Measurements from ENCODE around the gene LANCL3.

The LANCL3 gene

GRCh38 chrX:37676811-37677210 is 105.3 kb downstream of the LANCL3 start:
- TF ChIP-seq TEAD4 (IDR thresholded peaks at IDR 0.05) = no peak
- no peak for TF ChIP-seq TCF12 (IDR thresholded peaks at IDR 0.05; ENCODE audit: low read depth)
- TF ChIP-seq CEBPB (IDR thresholded peaks at IDR 0.05) = no peak
- no peak for TF ChIP-seq FOXM1 (IDR thresholded peaks at IDR 0.05; ENCODE audit: borderline replicate concordance, low read depth)
- no peak for TF ChIP-seq NFIC (IDR thresholded peaks at IDR 0.05)
- TF ChIP-seq, protein P1, sequence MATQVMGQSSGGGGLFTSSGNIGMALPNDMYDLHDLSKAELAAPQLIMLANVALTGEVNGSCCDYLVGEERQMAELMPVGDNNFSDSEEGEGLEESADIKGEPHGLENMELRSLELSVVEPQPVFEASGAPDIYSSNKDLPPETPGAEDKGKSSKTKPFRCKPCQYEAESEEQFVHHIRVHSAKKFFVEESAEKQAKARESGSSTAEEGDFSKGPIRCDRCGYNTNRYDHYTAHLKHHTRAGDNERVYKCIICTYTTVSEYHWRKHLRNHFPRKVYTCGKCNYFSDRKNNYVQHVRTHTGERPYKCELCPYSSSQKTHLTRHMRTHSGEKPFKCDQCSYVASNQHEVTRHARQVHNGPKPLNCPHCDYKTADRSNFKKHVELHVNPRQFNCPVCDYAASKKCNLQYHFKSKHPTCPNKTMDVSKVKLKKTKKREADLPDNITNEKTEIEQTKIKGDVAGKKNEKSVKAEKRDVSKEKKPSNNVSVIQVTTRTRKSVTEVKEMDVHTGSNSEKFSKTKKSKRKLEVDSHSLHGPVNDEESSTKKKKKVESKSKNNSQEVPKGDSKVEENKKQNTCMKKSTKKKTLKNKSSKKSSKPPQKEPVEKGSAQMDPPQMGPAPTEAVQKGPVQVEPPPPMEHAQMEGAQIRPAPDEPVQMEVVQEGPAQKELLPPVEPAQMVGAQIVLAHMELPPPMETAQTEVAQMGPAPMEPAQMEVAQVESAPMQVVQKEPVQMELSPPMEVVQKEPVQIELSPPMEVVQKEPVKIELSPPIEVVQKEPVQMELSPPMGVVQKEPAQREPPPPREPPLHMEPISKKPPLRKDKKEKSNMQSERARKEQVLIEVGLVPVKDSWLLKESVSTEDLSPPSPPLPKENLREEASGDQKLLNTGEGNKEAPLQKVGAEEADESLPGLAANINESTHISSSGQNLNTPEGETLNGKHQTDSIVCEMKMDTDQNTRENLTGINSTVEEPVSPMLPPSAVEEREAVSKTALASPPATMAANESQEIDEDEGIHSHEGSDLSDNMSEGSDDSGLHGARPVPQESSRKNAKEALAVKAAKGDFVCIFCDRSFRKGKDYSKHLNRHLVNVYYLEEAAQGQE (IDR thresholded peaks at IDR 0.05; ENCODE audit: low read depth) = no peak
- no peak for TF ChIP-seq EGR1 (IDR thresholded peaks at IDR 0.05)
- no peak for TF ChIP-seq RAD21 (IDR thresholded peaks at IDR 0.05; ENCODE audit: low read depth)
- TF ChIP-seq USF1 (IDR thresholded peaks at IDR 0.05) = no peak
- TF ChIP-seq EP300 (IDR thresholded peaks at IDR 0.05; ENCODE audit: borderline replicate concordance) = no peak
- TF ChIP-seq TAF1 (IDR thresholded peaks at IDR 0.05; ENCODE audit: low read depth) = no peak
- no peak for TF ChIP-seq CREB1 (IDR thresholded peaks at IDR 0.05; ENCODE audit: low read depth)

GRCh38 chrX:37677243-37677642 is 105.8 kb downstream of the LANCL3 start:
- no peak for TF ChIP-seq ZBTB7A (IDR thresholded peaks at IDR 0.05; ENCODE audit: low read depth)
- no peak for TF ChIP-seq EP300 (IDR thresholded peaks at IDR 0.05; ENCODE audit: borderline replicate concordance)
- TF ChIP-seq EGR1 (IDR thresholded peaks at IDR 0.05) = no peak
- TF ChIP-seq YY1 (IDR thresholded peaks at IDR 0.05; ENCODE audit: low read depth) = no peak
- TF ChIP-seq, protein P2, sequence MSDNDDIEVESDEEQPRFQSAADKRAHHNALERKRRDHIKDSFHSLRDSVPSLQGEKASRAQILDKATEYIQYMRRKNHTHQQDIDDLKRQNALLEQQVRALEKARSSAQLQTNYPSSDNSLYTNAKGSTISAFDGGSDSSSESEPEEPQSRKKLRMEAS (IDR thresholded peaks at IDR 0.05) = no peak
- TF ChIP-seq TAF1 (IDR thresholded peaks at IDR 0.05; ENCODE audit: low read depth) = no peak

GRCh38 chrX:37677765-37678164 is 106.3 kb downstream of the LANCL3 start:
- TF ChIP-seq TEAD4 (IDR thresholded peaks at IDR 0.05) (no peak), TCF12 (IDR thresholded peaks at IDR 0.05; ENCODE audit: low read depth) (no peak), YY1 (IDR thresholded peaks at IDR 0.05; ENCODE audit: low read depth) (no peak), RAD21 (IDR thresholded peaks at IDR 0.05; ENCODE audit: low read depth) (no peak), EP300 (IDR thresholded peaks at IDR 0.05; ENCODE audit: borderline replicate concordance) (no peak), NFIC (IDR thresholded peaks at IDR 0.05) (no peak), ZBTB7A (IDR thresholded peaks at IDR 0.05; ENCODE audit: low read depth) (no peak), USF1 (IDR thresholded peaks at IDR 0.05) (no peak), EGR1 (IDR thresholded peaks at IDR 0.05) (no peak), FOXM1 (IDR thresholded peaks at IDR 0.05; ENCODE audit: borderline replicate concordance, low read depth) (no peak), CREB1 (IDR thresholded peaks at IDR 0.05; ENCODE audit: low read depth) (no peak), CEBPB (IDR thresholded peaks at IDR 0.05) (no peak)
- TF ChIP-seq, protein P1 (IDR thresholded peaks at IDR 0.05; ENCODE audit: low read depth) = no peak
- TF ChIP-seq, protein P2 (IDR thresholded peaks at IDR 0.05) = no peak

- TF ChIP-seq EGR1 (IDR thresholded peaks at IDR 0.05) (no peak), TCF12 (IDR thresholded peaks at IDR 0.05; ENCODE audit: low read depth) (no peak), FOXM1 (IDR thresholded peaks at IDR 0.05; ENCODE audit: borderline replicate concordance, low read depth) (no peak), YY1 (IDR thresholded peaks at IDR 0.05; ENCODE audit: low read depth) (no peak), USF1 (IDR thresholded peaks at IDR 0.05) (no peak)
Measured at GRCh38 chrX:37678574-37678973, 107.1 kb downstream of the LANCL3 start.

DNA sequence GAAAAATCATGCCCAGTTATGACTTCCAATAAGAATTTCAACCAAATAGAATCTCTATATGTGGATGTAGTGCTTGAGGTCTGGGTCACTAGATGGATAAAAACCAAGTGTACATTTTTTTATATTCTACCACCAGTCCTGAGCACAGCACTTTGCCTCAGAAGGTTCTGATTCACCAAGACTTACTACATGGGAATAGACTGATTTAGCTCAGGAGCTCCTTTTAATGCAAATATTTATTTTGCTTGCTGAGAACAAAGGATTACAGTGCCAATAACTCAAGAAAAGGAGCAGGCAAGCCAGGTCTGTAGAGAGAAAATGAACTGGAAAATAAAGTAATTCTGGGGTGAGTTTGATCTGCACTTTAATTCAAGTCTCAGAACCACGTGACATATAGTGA is 107.8 kb downstream of the LANCL3 start:
- TF ChIP-seq TCF12 (IDR thresholded peaks at IDR 0.05; ENCODE audit: low read depth) = no peak
- no peak for TF ChIP-seq RAD21 (IDR thresholded peaks at IDR 0.05; ENCODE audit: low read depth)
- TF ChIP-seq NFIC (IDR thresholded peaks at IDR 0.05) = no peak
- TF ChIP-seq, protein P1 (IDR thresholded peaks at IDR 0.05; ENCODE audit: low read depth) = no peak
- TF ChIP-seq EGR1 (IDR thresholded peaks at IDR 0.05) = no peak
- no peak for TF ChIP-seq YY1 (IDR thresholded peaks at IDR 0.05; ENCODE audit: low read depth)
- TF ChIP-seq USF1 (IDR thresholded peaks at IDR 0.05) = no peak
- no peak for TF ChIP-seq ZBTB7A (IDR thresholded peaks at IDR 0.05; ENCODE audit: low read depth)
- no peak for TF ChIP-seq TEAD4 (IDR thresholded peaks at IDR 0.05)
- no peak for TF ChIP-seq CEBPB (IDR thresholded peaks at IDR 0.05)
- TF ChIP-seq EP300 (IDR thresholded peaks at IDR 0.05; ENCODE audit: borderline replicate concordance) = no peak
- no peak for TF ChIP-seq CREB1 (IDR thresholded peaks at IDR 0.05; ENCODE audit: low read depth)
- no peak for TF ChIP-seq TAF1 (IDR thresholded peaks at IDR 0.05; ENCODE audit: low read depth)
- no peak for TF ChIP-seq FOXM1 (IDR thresholded peaks at IDR 0.05; ENCODE audit: borderline replicate concordance, low read depth)
- TF ChIP-seq, protein P2 (IDR thresholded peaks at IDR 0.05) = no peak

Measured in Ishikawa (cell line).